Measurements from ENCODE around the gene PPME1. TPM values are rescaled to one million over a fixed set of nuclear protein-coding genes. Genes with fewer than 3 reads are reported as not detected.

PPME1 gene
- total RNA-seq, 3 donors from 2014 or later, result 16.8 to 27.7 (median 25.2) TPM

DNA sequence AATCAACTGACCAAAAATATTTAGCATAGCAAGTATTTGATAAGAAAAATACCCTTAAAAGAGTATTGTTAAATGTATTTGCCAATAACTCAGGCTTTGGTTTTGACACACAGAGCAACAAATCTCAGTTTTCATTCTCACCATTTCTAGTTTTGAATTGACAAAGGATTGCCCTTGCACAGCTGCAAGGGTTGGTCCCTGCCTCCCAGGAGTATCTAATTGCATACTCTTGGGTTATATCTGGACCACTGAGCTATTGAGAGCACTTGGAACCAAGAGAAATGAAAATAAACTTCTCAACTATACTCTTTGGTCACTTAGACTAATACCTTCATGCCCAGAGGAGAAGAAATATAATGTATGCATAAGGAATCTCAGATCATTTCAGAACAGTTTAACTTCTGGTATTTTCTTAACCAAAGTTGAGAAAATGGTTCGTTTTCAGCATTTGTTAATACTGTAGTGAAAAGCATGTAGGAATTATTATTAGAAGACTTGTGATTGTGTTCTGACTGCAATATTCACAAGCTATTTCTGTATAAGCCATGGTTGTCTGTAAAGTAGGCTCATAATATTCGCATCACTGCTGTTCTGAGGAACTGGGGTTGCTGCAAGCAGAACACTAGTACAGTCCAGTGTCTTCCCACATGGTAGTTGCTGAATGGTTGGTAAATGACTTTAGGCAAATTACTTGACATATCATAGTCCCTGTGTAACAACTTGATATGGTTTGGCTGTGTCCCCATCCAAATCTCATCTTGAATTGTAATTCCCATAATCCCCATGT lies 8.2 kb upstream of the PPME1 start:
- intact Hi-C loops (cut with DNase I; ENCODE audit: low total_unique reads), result no loop called here
- H3K36me3 ChIP-seq, result no peaks in the 10 kb centered on the region
- no peaks in the 10 kb centered on the region for H3K27me3 ChIP-seq
- H3K4me1 ChIP-seq, result no peaks in the 10 kb centered on the region
- H3K4me3 ChIP-seq, result no peak overlapping the region
- H3K27ac ChIP-seq, result no peak overlapping the region
- TF ChIP-seq POLR2AphosphoS5 (IDR thresholded peaks at IDR 0.05), result no peak
- no peak for TF ChIP-seq POLR2A (IDR thresholded peaks at IDR 0.05)
- TF ChIP-seq, protein P1, sequence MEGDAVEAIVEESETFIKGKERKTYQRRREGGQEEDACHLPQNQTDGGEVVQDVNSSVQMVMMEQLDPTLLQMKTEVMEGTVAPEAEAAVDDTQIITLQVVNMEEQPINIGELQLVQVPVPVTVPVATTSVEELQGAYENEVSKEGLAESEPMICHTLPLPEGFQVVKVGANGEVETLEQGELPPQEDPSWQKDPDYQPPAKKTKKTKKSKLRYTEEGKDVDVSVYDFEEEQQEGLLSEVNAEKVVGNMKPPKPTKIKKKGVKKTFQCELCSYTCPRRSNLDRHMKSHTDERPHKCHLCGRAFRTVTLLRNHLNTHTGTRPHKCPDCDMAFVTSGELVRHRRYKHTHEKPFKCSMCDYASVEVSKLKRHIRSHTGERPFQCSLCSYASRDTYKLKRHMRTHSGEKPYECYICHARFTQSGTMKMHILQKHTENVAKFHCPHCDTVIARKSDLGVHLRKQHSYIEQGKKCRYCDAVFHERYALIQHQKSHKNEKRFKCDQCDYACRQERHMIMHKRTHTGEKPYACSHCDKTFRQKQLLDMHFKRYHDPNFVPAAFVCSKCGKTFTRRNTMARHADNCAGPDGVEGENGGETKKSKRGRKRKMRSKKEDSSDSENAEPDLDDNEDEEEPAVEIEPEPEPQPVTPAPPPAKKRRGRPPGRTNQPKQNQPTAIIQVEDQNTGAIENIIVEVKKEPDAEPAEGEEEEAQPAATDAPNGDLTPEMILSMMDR (IDR thresholded peaks at IDR 0.05), result no peak
- no peak for DNase-seq (ENCODE audit: low spot score in 2 of 2)
- no peaks in the 10 kb centered on the region for H3K9me3 ChIP-seq

DNA sequence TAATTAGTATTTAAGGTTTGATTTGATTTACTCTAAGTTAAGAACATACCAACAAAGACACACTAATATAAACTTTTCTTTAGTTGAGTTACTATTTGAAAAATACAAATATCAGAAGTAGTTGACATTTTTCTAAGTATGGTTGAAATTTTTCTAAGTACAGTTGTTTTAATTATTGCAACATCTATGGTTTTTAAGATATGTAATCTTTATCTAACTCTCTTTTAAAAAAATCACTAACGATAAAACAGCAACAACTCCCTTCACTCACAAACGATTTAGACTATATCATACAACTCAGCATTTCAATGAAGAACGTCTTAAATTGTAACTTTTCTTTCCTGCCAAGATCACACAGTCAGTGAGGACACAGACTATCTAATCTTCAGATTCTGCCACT lies 2.3 kb upstream of the PPME1 start:
- H3K9me3 ChIP-seq, result no peaks in the 10 kb centered on the region
- intact Hi-C loops (cut with DNase I; ENCODE audit: low total_unique reads), result no loop called here

DNA sequence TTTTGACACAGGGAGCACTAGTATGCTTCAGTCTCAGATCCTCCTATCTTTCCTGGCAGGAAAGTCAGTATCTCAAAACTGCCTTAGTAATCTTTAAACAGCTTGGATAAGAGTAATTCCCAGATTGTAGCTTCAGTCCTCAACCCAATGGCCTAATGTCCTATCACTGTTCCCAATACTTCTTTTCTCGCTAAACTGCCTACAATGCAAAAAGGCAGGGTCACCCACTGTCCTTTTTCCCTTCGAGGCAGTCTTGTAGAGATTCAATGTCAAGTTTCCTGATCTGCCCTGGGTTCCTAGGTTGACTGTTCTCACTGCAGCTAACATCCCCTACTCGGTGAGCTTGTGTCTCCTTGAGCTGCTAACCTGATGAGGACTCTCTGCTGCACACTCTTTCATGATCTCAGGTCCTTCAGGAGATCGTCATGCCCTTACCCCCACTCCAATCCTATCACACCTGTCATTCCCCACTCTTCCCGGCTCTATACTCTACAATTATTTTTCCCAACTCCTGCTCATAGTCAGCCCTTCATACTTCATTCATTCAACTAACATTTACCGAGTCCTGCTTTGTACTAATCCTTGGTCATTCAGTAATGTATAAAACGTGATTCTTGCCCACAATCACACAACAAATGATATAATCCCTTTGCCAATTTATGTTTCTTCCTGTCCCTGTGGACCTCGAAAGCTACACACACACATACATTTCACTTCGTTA lies 1.2 kb upstream of the PPME1 start:
- H3K27me3 ChIP-seq, result no peaks in the 10 kb centered on the region
- H3K9me3 ChIP-seq, result no peaks in the 10 kb centered on the region
- peak overlapping the region; percentile 79 to 89 (median 86) for H3K4me3 ChIP-seq
- peak overlapping the region; percentile 95 for H3K27ac ChIP-seq
- H3K36me3 ChIP-seq, result no peaks in the 10 kb centered on the region
- no peak for TF ChIP-seq POLR2AphosphoS5 (IDR thresholded peaks at IDR 0.05)
- DNase-seq (ENCODE audit: low spot score in 2 of 2), result no peak
- peaks cover 8 to 19% of the 10 kb centered on the region in 2 donors for H3K4me1 ChIP-seq
- intact Hi-C loops (cut with DNase I; ENCODE audit: low total_unique reads), result no loop called here

More for the DNA sequence above, 2.3 kb upstream of the PPME1 start:
- no peaks in the 10 kb centered on the region for H3K27me3 ChIP-seq
- peaks cover 8 to 19% of the 10 kb centered on the region in 2 donors for H3K4me1 ChIP-seq
- no peak for DNase-seq (ENCODE audit: low spot score in 2 of 2)
- H3K4me3 ChIP-seq, result no peak overlapping the region
- no peak overlapping the region for H3K27ac ChIP-seq
- no peak for TF ChIP-seq POLR2AphosphoS5 (IDR thresholded peaks at IDR 0.05)
- no peak for TF ChIP-seq POLR2A (IDR thresholded peaks at IDR 0.05)
- TF ChIP-seq, protein P1 (IDR thresholded peaks at IDR 0.05), result no peak
- H3K36me3 ChIP-seq, result no peaks in the 10 kb centered on the region

DNA sequence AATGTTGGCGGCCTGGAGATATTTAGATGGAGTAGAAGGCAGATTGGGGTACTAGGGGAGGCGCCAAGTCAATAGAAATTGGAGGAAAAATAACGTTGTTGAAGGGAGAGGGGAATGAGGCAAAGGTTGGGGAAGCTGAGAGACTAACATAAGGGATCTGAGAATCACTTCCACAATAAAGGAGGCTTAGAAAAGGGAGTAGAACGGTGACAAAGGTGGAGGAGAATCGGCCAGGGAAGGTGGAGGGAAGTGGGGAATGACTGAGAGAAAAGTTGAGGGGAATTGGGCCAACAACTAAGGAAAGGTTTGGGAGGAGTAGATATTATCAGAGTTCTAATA lies 510 bp downstream of the PPME1 start:
- H3K27me3 ChIP-seq, result no peaks in the 10 kb centered on the region
- intact Hi-C loops (cut with DNase I; ENCODE audit: low total_unique reads), result no loop called here
- peak overlapping the region; percentile 95 for H3K27ac ChIP-seq
- no peaks in the 10 kb centered on the region for H3K9me3 ChIP-seq
- H3K4me1 ChIP-seq, result peaks cover 8 to 19% of the 10 kb centered on the region in 2 donors
- no peak for TF ChIP-seq POLR2A (IDR thresholded peaks at IDR 0.05)
- TF ChIP-seq POLR2AphosphoS5 (IDR thresholded peaks at IDR 0.05), result no peak
- H3K4me3 ChIP-seq, result peak overlapping the region; percentile 79 to 89 (median 86)
- DNase-seq (ENCODE audit: low spot score in 2 of 2), result no peak
- H3K36me3 ChIP-seq, result no peaks in the 10 kb centered on the region

DNA sequence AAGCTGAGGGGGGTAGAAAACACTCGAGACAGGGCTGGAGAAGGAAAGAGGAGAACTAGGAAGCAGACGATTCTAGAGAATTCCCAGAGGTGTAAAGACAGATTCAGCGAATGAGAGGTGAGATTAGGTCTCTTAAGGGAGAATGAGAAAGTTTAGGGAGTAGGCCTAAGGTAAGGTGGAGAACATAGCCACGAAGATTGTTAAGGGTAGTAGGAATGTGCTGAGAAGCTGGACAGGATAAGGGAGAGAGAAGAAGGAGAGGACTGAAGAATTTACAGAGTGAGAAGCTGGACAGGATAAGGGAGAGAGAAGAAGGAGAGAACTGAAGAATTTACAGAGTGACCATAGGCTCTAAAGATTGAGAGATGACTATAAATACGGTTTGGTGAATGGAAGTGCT lies 908 bp downstream of the PPME1 start:
- Histone ChIP-seq H3K27me3 (no peaks in the 10 kb centered on the region), H3K4me1 (peaks cover 8 to 19% of the 10 kb centered on the region in 2 donors), H3K36me3 (no peaks in the 10 kb centered on the region), H3K27ac (peak overlapping the region; percentile 95), H3K9me3 (no peaks in the 10 kb centered on the region), H3K4me3 (peak overlapping the region; percentile 79 to 89 (median 86))
- no peak for DNase-seq (ENCODE audit: low spot score in 2 of 2)
- intact Hi-C loops (cut with DNase I; ENCODE audit: low total_unique reads), result no loop called here
- TF ChIP-seq POLR2A (IDR thresholded peaks at IDR 0.05) (no peak), POLR2AphosphoS5 (IDR thresholded peaks at IDR 0.05) (no peak)
- TF ChIP-seq, protein P1 (IDR thresholded peaks at IDR 0.05), result no peak

DNA sequence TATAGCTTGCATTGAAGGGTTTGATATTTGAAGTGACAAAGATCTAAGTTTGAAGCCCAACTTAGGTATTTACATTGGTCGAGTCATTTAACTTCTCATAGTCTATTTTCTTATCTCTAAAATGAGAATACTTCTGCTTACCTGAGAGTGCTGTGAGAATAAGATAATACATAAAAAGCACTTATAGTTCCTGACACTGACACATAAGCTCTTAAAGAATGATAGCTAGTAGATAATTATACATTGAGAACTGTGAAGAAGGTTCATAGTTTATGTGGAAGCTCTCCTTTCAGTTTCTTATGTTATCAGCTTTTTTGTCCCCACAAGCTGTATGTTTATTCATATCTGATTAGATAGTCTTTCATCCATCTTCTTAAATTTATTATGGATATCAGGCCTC lies 4.8 kb downstream of the PPME1 start:
- no peak for TF ChIP-seq POLR2A (IDR thresholded peaks at IDR 0.05)
- Histone ChIP-seq H3K4me1 (peaks cover 2 to 11% of the 10 kb centered on the region in 2 donors), H3K9me3 (no peaks in the 10 kb centered on the region), H3K4me3 (no peak overlapping the region), H3K27ac (no peak overlapping the region), H3K27me3 (no peaks in the 10 kb centered on the region), H3K36me3 (no peaks in the 10 kb centered on the region)
- intact Hi-C loops (cut with DNase I; ENCODE audit: low total_unique reads), result loop anchor here (5.0 kb wide), 1 partner anchor 434 kb away; no protein-coding TSS in a partner anchor
- no peak for DNase-seq (ENCODE audit: low spot score in 2 of 2)
